ENCODE results near the gene BDKRB1.

DNA sequence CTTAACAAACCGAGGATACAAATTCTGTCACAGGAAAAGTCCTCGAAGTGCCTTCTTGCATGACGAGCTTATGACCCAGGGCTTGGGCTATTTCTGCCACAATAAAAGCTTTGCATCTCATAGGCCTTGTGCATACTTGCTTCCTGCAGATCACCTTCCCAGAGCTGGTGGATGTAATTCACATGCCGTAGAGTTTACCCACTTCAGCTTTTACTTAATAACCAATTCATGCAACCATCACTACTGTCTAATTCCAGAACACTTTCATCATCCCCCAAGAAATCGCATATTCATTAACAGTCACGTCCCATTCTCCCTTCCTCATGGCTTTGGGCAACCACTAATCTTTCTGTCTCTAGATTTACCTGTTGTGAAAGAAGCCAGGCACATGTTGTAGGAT lies 9.0 kb upstream of the BDKRB1 start:
- TF ChIP-seq, protein P1, sequence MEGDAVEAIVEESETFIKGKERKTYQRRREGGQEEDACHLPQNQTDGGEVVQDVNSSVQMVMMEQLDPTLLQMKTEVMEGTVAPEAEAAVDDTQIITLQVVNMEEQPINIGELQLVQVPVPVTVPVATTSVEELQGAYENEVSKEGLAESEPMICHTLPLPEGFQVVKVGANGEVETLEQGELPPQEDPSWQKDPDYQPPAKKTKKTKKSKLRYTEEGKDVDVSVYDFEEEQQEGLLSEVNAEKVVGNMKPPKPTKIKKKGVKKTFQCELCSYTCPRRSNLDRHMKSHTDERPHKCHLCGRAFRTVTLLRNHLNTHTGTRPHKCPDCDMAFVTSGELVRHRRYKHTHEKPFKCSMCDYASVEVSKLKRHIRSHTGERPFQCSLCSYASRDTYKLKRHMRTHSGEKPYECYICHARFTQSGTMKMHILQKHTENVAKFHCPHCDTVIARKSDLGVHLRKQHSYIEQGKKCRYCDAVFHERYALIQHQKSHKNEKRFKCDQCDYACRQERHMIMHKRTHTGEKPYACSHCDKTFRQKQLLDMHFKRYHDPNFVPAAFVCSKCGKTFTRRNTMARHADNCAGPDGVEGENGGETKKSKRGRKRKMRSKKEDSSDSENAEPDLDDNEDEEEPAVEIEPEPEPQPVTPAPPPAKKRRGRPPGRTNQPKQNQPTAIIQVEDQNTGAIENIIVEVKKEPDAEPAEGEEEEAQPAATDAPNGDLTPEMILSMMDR (IDR thresholded peaks at IDR 0.05; ENCODE audit: borderline replicate concordance, extremely low read depth, low read length, poor library complexity, severe bottlenecking) = no peak
- no peak for TF ChIP-seq EZH2 (IDR thresholded peaks at IDR 0.05; ENCODE audit: borderline replicate concordance, low read depth, low read length, severe bottlenecking)
